ENCODE results near the gene NOPCHAP1. TPM values are rescaled to one million over a fixed set of nuclear protein-coding genes. Genes with fewer than 3 reads are reported as not detected.
"Not testable (repeated sequence)": the region's sequence is repeated elsewhere in the genome, so short reads cannot be mapped to it uniquely, and the experiment has no call there.

NOPCHAP1 gene
- total RNA-seq, 1 donor from 2014 or later, result 25.2 TPM

- no peak overlapping the region for H3K27ac Mint-ChIP-seq
- intact Hi-C loops (cut with micrococcal nuclease), result no loop called here
- no peaks in the 10 kb centered on the region for H3K36me3 Mint-ChIP-seq (ENCODE audit: low read depth)
- no peak for DNase-seq (ENCODE audit: low spot score)
- no peaks in the 10 kb centered on the region for H3K9me3 Mint-ChIP-seq
- H3K27me3 Mint-ChIP-seq (ENCODE audit: low read depth), result peaks cover 9% of the 10 kb centered on the region
- H3K4me1 Mint-ChIP-seq (ENCODE audit: low read depth), result peaks cover 3% of the 10 kb centered on the region
- H3K4me3 Mint-ChIP-seq (ENCODE audit: low read depth), result no peak overlapping the region
Observed at GRCh38 chr12:104973250-104973649, 12.9 kb upstream of the NOPCHAP1 start.

- peaks cover 9% of the 10 kb centered on the region for H3K27me3 Mint-ChIP-seq (ENCODE audit: low read depth)
- H3K9me3 Mint-ChIP-seq, result no peaks in the 10 kb centered on the region
- H3K4me1 Mint-ChIP-seq (ENCODE audit: low read depth), result peaks cover 3% of the 10 kb centered on the region
- no peaks in the 10 kb centered on the region for H3K36me3 Mint-ChIP-seq (ENCODE audit: low read depth)
- DNase-seq (ENCODE audit: low spot score), result no peak
- no peak overlapping the region for H3K27ac Mint-ChIP-seq
- no peak overlapping the region for H3K4me3 Mint-ChIP-seq (ENCODE audit: low read depth)
- intact Hi-C loops (cut with micrococcal nuclease), result no loop called here
Observed at GRCh38 chr12:104974626-104975290, 11.4 kb upstream of the NOPCHAP1 start.

DNA sequence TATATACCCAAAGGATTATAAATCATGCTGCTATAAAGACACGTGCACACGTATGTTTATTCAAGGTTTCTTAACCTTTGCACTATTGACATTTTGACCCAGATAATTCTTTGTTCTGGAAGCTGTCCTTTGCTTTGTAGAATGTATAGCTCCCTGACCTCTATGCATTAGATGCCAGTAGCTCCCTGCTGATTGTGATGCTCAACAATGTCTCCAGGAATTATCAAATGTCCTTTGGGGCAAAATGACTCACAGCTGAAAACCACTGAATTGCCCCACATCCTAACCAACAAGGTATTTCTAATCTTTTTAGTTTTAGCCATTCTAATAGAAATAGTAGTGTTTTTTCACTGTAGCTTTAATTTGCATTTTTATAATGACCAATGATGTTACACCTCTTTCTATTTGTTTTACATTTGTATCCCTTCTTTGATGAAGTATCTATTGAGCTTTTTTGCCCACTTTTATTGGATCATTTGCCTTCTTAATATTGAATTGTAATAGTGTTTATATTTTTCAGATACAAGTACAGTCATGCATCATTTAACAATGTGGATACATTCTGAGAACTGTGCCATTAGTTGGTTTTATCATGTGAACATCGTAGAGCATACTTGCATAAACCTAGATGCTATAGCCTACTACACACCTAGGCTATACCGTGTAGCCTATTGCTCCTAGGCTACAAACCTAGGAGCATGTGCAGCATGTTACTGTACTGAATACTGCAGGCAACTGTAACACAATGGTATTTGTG, 10.4 kb upstream of the NOPCHAP1 start:
- Mint-ChIP-seq H3K27ac (no peak overlapping the region), H3K9me3 (no peaks in the 10 kb centered on the region), H3K36me3 (ENCODE audit: low read depth) (no peaks in the 10 kb centered on the region), H3K27me3 (ENCODE audit: low read depth) (peaks cover 16% of the 10 kb centered on the region), H3K4me3 (ENCODE audit: low read depth) (no peak overlapping the region), H3K4me1 (ENCODE audit: low read depth) (peaks cover 3% of the 10 kb centered on the region)
- no peak for DNase-seq (ENCODE audit: low spot score)
- intact Hi-C loops (cut with micrococcal nuclease), result no loop called here

DNA sequence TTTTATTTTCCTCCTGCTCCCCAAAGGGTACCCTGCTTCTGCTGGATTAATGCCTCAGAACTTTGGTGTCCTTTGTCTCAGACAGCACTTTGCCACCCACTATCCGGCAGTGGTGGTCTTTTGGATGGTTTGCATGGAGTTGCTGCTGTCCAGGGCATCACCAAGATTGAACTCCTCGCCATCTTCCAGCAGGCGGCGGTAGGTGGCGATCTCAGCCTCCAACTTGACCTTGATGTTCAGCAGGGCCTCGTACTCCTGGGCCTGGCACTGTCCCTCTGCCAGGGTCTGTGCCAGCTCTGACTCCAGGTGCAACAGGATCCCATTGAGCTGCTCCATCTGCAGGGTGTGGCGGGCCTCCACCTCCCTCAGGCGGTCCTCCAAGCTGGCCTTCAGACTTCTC, 9.4 kb upstream of the NOPCHAP1 start:
- Mint-ChIP-seq H3K27me3 (ENCODE audit: low read depth) (peaks cover 20% of the 10 kb centered on the region), H3K4me3 (ENCODE audit: low read depth) (no peak overlapping the region), H3K36me3 (ENCODE audit: low read depth) (no peaks in the 10 kb centered on the region), H3K27ac (no peak overlapping the region), H3K9me3 (no peaks in the 10 kb centered on the region), H3K4me1 (ENCODE audit: low read depth) (no peaks in the 10 kb centered on the region)
- intact Hi-C loops (cut with micrococcal nuclease), result no loop called here
- no peak for DNase-seq (ENCODE audit: low spot score)

DNA sequence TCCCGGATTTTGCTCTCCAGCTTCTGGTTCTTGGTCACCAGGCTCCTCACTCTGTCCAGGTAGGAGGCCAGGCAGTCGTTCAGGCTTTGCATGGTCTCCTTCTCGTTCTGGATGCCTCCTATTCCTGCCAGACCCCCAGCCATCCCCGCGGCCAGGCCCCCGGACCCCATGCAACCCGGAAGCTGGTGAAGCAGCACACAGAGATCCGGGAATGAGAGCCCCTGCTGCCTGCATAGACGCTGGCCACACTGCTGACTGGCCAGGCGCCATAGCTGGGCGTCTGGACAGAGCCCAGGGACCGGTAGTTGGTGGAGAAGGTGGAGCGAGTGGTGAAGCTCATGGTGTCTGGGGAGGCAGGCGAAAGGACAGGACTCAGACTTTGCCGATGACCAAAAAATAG, 8.4 kb upstream of the NOPCHAP1 start:
- H3K4me3 Mint-ChIP-seq (ENCODE audit: low read depth); H3K36me3 Mint-ChIP-seq (ENCODE audit: low read depth); H3K4me1 Mint-ChIP-seq (ENCODE audit: low read depth); intact Hi-C loops (cut with micrococcal nuclease); H3K9me3 Mint-ChIP-seq; H3K27ac Mint-ChIP-seq; DNase-seq (ENCODE audit: low spot score): not testable (repeated sequence)
- H3K27me3 Mint-ChIP-seq (ENCODE audit: low read depth), result peaks cover 24% of the 10 kb centered on the region

GRCh38 chr12:104985206-104985605, 910 bp upstream of the NOPCHAP1 start:
- peaks cover 32% of the 10 kb centered on the region for H3K4me1 Mint-ChIP-seq (ENCODE audit: low read depth)
- H3K4me3 Mint-ChIP-seq (ENCODE audit: low read depth), result peak overlapping the region; percentile 84
- peaks cover 20% of the 10 kb centered on the region for H3K27me3 Mint-ChIP-seq (ENCODE audit: low read depth)
- H3K36me3 Mint-ChIP-seq (ENCODE audit: low read depth), result peaks cover 30% of the 10 kb centered on the region
- no peak overlapping the region for H3K27ac Mint-ChIP-seq
- intact Hi-C loops (cut with micrococcal nuclease), result loop anchor here (5.0 kb wide), 2 partner anchors 47 to 67 kb away; no protein-coding TSS in a partner anchor
- H3K9me3 Mint-ChIP-seq, result no peaks in the 10 kb centered on the region
- DNase-seq (ENCODE audit: low spot score), result no peak

DNA sequence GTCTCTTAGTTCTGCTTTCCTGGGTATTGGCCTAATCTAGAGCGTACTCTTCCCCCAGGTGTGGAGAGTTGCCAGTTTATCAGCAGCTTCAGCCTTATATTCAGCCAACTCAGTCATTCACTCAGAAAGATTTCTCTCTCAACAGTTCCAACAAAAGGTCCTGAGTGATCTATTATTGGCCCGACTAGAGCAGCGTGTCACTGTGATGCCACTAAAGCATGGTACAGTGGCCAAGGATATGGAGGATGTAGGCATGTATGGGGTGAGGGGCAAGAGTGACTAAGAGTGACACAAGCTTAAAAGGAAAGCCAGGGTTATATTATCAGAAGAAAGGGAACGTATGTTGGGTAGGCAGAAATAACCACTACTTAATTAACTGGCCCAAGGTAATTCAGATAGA, 4.8 kb downstream of the NOPCHAP1 start:
- Mint-ChIP-seq H3K4me1 (ENCODE audit: low read depth) (peaks cover 31% of the 10 kb centered on the region), H3K27ac (no peak overlapping the region), H3K36me3 (ENCODE audit: low read depth) (peaks cover 80% of the 10 kb centered on the region), H3K9me3 (no peaks in the 10 kb centered on the region), H3K27me3 (ENCODE audit: low read depth) (no peaks in the 10 kb centered on the region), H3K4me3 (ENCODE audit: low read depth) (no peak overlapping the region)
- intact Hi-C loops (cut with micrococcal nuclease), result no loop called here
- no peak for DNase-seq (ENCODE audit: low spot score)

- H3K36me3 Mint-ChIP-seq (ENCODE audit: low read depth), result peaks cover 84% of the 10 kb centered on the region
- no peak overlapping the region for H3K4me3 Mint-ChIP-seq (ENCODE audit: low read depth)
- peaks cover 31% of the 10 kb centered on the region for H3K4me1 Mint-ChIP-seq (ENCODE audit: low read depth)
- no peaks in the 10 kb centered on the region for H3K27me3 Mint-ChIP-seq (ENCODE audit: low read depth)
- intact Hi-C loops (cut with micrococcal nuclease), result no loop called here
- H3K9me3 Mint-ChIP-seq, result no peaks in the 10 kb centered on the region
- DNase-seq (ENCODE audit: low spot score), result no peak
- no peak overlapping the region for H3K27ac Mint-ChIP-seq
Observed at GRCh38 chr12:104991565-104992128, 5.5 kb downstream of the NOPCHAP1 start.

DNA sequence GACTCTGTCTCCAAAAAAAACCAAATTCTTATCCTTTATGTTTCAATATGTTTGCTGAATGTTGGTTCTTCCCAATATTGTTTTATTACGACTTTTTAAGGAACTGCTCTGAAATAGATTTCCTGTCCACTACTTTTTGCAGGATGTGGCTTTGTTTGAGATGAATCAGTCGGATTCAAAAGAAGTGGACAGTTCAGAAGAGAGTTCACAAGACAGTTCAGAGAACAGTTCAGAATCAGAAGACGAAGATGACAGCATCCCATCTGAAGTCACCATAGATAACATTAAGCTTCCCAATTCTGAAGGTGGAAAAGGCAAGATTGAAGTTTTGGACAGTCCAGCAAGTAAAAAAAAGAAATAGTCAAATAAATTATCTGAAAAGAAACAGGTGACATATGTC, 8.2 kb downstream of the NOPCHAP1 start:
- Mint-ChIP-seq H3K27me3 (ENCODE audit: low read depth) (no peaks in the 10 kb centered on the region), H3K36me3 (ENCODE audit: low read depth) (peaks cover 88% of the 10 kb centered on the region), H3K4me1 (ENCODE audit: low read depth) (peaks cover 12% of the 10 kb centered on the region), H3K27ac (no peak overlapping the region), H3K9me3 (no peaks in the 10 kb centered on the region), H3K4me3 (ENCODE audit: low read depth) (no peak overlapping the region)
- DNase-seq (ENCODE audit: low spot score), result no peak
- intact Hi-C loops (cut with micrococcal nuclease), result no loop called here

GRCh38 chr12:104997541-104997940, 11.4 kb downstream of the NOPCHAP1 start:
- Mint-ChIP-seq H3K4me3 (ENCODE audit: low read depth) (no peak overlapping the region), H3K27me3 (ENCODE audit: low read depth) (no peaks in the 10 kb centered on the region), H3K27ac (no peak overlapping the region), H3K9me3 (peaks cover 19% of the 10 kb centered on the region), H3K4me1 (ENCODE audit: low read depth) (peaks cover 3% of the 10 kb centered on the region), H3K36me3 (ENCODE audit: low read depth) (peaks cover 89% of the 10 kb centered on the region)
- DNase-seq (ENCODE audit: low spot score), result no peak
- intact Hi-C loops (cut with micrococcal nuclease), result no loop called here

GRCh38 chr12:104998423-104999346, 12.6 kb downstream of the NOPCHAP1 start:
- Mint-ChIP-seq H3K9me3 (peaks cover 26% of the 10 kb centered on the region), H3K27me3 (ENCODE audit: low read depth) (no peaks in the 10 kb centered on the region), H3K4me1 (ENCODE audit: low read depth) (peaks cover 3% of the 10 kb centered on the region), H3K27ac (no peak overlapping the region), H3K4me3 (ENCODE audit: low read depth) (no peak overlapping the region), H3K36me3 (ENCODE audit: low read depth) (peaks cover 90% of the 10 kb centered on the region)
- intact Hi-C loops (cut with micrococcal nuclease), result no loop called here
- no peak for DNase-seq (ENCODE audit: low spot score)

DNA sequence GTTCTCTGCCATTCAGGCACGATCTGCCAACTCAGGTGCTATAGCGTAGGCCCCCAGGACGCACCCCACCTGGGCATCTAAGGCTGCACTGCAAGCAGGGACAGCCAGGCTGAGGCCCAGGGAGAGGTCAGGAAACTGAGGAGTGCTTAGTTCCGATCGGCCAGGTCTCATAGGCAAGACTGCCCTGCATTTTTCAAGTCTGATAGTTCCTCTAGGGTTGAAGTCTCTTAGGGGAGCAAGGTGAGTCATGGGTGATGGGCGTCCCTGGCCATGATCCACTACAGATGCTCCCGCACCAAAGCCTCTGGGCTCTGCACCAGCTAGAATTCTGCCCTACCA, 13.2 kb downstream of the NOPCHAP1 start:
- intact Hi-C loops (cut with micrococcal nuclease), result no loop called here

More for the DNA sequence above, 13.2 kb downstream of the NOPCHAP1 start:
- H3K4me3 Mint-ChIP-seq (ENCODE audit: low read depth), result no peak overlapping the region
- no peaks in the 10 kb centered on the region for H3K27me3 Mint-ChIP-seq (ENCODE audit: low read depth)
- peaks cover 31% of the 10 kb centered on the region for H3K9me3 Mint-ChIP-seq
- H3K27ac Mint-ChIP-seq, result no peak overlapping the region
- peaks cover 3% of the 10 kb centered on the region for H3K4me1 Mint-ChIP-seq (ENCODE audit: low read depth)
- H3K36me3 Mint-ChIP-seq (ENCODE audit: low read depth), result peaks cover 93% of the 10 kb centered on the region
- no peak for DNase-seq (ENCODE audit: low spot score)

All from activated T-helper 2 cell treated with anti-CD3 and anti-CD28 coated beads, Interferon-gamma antibody, Interleukin-2, Interleukin-4, amounts not matched to agents 10 μg/mL and 5 μg/mL and 100 μg/mL, durations not matched to agents 14 hours and 24 hours and 36 hours (primary cell).